HEK293 (cell line): ENCODE measurements around the gene UQCC2.

ENCODE experiments used
- ZNF19 ChIP-seq: fragments of 450-650 bp; formaldehyde crosslinking; IDR thresholded peaks from 2 replicates; pipeline ENCODE4; 2016; ENCODE audit warnings: missing biosample characterization, missing genetic modification characterization, low read depth
- TF ChIP-seq, protein P1 (sequence below): fragments of 450-650 bp; formaldehyde crosslinking; IDR thresholded peaks from 2 replicates; pipeline ENCODE4 v1.5.1; 2016; ENCODE audit warnings: missing biosample characterization, missing genetic modification characterization

DNA sequence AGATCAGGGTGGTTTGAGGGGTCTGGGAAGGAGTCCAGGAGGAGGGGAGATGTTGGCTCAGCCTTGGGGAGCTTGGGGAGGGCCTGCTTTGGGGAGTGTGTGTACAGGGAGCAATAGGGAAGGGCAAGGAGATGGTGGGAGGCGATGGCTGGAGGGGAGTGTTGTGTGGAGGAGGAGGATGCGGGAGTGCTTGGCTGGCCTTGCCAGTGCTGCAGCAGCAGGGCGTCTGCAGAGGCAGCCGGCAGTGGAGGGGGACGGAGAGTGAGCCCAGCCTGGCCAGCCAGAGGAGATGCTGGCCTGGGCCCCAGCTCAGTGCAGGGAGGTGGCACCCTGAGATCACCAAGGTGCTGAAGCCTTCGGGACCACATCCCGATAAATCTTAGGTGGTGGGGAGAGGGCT, 31.3 kb upstream of the UQCC2 start:
- TF ChIP-seq, protein P1, sequence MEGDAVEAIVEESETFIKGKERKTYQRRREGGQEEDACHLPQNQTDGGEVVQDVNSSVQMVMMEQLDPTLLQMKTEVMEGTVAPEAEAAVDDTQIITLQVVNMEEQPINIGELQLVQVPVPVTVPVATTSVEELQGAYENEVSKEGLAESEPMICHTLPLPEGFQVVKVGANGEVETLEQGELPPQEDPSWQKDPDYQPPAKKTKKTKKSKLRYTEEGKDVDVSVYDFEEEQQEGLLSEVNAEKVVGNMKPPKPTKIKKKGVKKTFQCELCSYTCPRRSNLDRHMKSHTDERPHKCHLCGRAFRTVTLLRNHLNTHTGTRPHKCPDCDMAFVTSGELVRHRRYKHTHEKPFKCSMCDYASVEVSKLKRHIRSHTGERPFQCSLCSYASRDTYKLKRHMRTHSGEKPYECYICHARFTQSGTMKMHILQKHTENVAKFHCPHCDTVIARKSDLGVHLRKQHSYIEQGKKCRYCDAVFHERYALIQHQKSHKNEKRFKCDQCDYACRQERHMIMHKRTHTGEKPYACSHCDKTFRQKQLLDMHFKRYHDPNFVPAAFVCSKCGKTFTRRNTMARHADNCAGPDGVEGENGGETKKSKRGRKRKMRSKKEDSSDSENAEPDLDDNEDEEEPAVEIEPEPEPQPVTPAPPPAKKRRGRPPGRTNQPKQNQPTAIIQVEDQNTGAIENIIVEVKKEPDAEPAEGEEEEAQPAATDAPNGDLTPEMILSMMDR = no peak
- no peak for TF ChIP-seq ZNF19 (tag by site-specific recombination)
